Hippocampal formation (tissue), 2 donors: Measurements from ENCODE around the gene EHBP1.
A peak's percentile ranks its signal among the peaks of the same experiment; 100 is the strongest.
"Not testable (repeated sequence)": the region's sequence is repeated elsewhere in the genome, so short reads cannot be mapped to it uniquely, and the experiment has no call there.

ENCODE experiments used
- DNase-seq, 2 donors: peaks; one replicate each; lab custom pipeline; 2025; lab: John Stamatoyannopoulos, UW

Gene EHBP1

GRCh38 chr2:62736899-62737559 lies 31.5 kb downstream of the EHBP1 start:
- DNase-seq, result no peak

GRCh38 chr2:62738981-62739936 lies 33.7 kb downstream of the EHBP1 start:
- no peak for DNase-seq

GRCh38 chr2:62740221-62740620 lies 34.7 kb downstream of the EHBP1 start:
- DNase-seq, result no peak

GRCh38 chr2:62741127-62741526 lies 35.6 kb downstream of the EHBP1 start:
- no peak for DNase-seq

- DNase-seq, result no peak
These were observed 36.6 kb downstream of the EHBP1 start for GRCh38 chr2:62741954-62742722.

- DNase-seq, result no peak
These were observed 38.0 kb downstream of the EHBP1 start for GRCh38 chr2:62743506-62743905.

GRCh38 chr2:62744603-62745002 lies 39.1 kb downstream of the EHBP1 start:
- DNase-seq, result no peak

GRCh38 chr2:62745891-62746481 lies 40.5 kb downstream of the EHBP1 start:
- DNase-seq, result no peak

GRCh38 chr2:62747169-62747568 lies 41.7 kb downstream of the EHBP1 start:
- no peak for DNase-seq

- DNase-seq, result no peak
These were observed 42.4 kb downstream of the EHBP1 start for GRCh38 chr2:62747876-62748275.

- DNase-seq, result not testable (repeated sequence)
These were observed 43.6 kb downstream of the EHBP1 start for GRCh38 chr2:62749111-62749510.

- no peak for DNase-seq
These were observed 51.5 kb downstream of the EHBP1 start for GRCh38 chr2:62757029-62757428.

GRCh38 chr2:62760026-62760425 lies 54.5 kb downstream of the EHBP1 start:
- DNase-seq, result no peak

- DNase-seq, result no peak
These were observed 55.0 kb downstream of the EHBP1 start for GRCh38 chr2:62760555-62760954.

- no peak for DNase-seq
These were observed 60.3 kb downstream of the EHBP1 start for GRCh38 chr2:62765619-62766376.

- DNase-seq, result no peak
These were observed 63.1 kb downstream of the EHBP1 start for GRCh38 chr2:62768615-62769014.

- no peak for DNase-seq
These were observed 65.1 kb downstream of the EHBP1 start for GRCh38 chr2:62770629-62771028.

GRCh38 chr2:62774555-62775366 lies 69.2 kb downstream of the EHBP1 start:
- DNase-seq, result peak in 1 of 2 donors; percentile 62

GRCh38 chr2:62775367-62775668 lies 69.8 kb downstream of the EHBP1 start:
- no peak for DNase-seq

- DNase-seq, result no peak
These were observed 78.2 kb downstream of the EHBP1 start for GRCh38 chr2:62783679-62784078.

- no peak for DNase-seq
These were observed 78.8 kb downstream of the EHBP1 start for GRCh38 chr2:62784341-62784740.
